GM12878 (cell line): ENCODE results near the gene TERF2IP. TPM values are rescaled to one million over a fixed set of nuclear protein-coding genes. Genes with fewer than 3 reads are reported as not detected.

Source experiments
- ATF7 ChIP-seq: fragments of 450-650 bp; IDR thresholded peaks from 2 replicates; pipeline ENCODE4 v1.6.1; 2016; ENCODE audit warnings: low read depth, mild to moderate bottlenecking
- CREB1 ChIP-seq: IDR thresholded peaks from 2 replicates; pipeline ENCODE4 v1.6.1; 2012; ENCODE audit warnings: low read depth, mild to moderate bottlenecking, inconsistent platforms
- CREM ChIP-seq: IDR thresholded peaks from 2 replicates; pipeline ENCODE4 v1.6.1; 2014; ENCODE audit warnings: antibody characterized with exemption, low read depth
- ESRRA ChIP-seq: IDR thresholded peaks from 2 replicates; pipeline ENCODE4 v1.6.1; 2012; ENCODE audit warnings: mild to moderate bottlenecking, low read length, improper control_type of control experiment
- FOS ChIP-seq: IDR thresholded peaks from 3 replicates; pipeline ENCODE4 v1.6.1; 2011; ENCODE audit warnings: borderline replicate concordance; ENCODE audit not compliant: insufficient read length; ENCODE audit errors: extremely low read depth
- JUND ChIP-seq: IDR thresholded peaks from 2 replicates; pipeline ENCODE4 v1.6.1; 2012; ENCODE audit warnings: low read depth, mild to moderate bottlenecking, low read length, improper control_type of control experiment, moderate library complexity
- NBN ChIP-seq: fragments of 450-650 bp; IDR thresholded peaks from 2 replicates; pipeline ENCODE4 v1.6.1; 2016
- NFIC ChIP-seq: IDR thresholded peaks from 2 replicates; pipeline ENCODE4 v1.6.1; 2012; ENCODE audit warnings: low read depth, mild to moderate bottlenecking, inconsistent platforms, low read length, moderate library complexity
- PAX5 ChIP-seq: IDR thresholded peaks from 2 replicates; pipeline ENCODE4 v1.6.1; 2011; ENCODE audit warnings: low read depth, low read length, borderline replicate concordance
- PML ChIP-seq: IDR thresholded peaks from 2 replicates; pipeline ENCODE4 v1.6.1; 2012; ENCODE audit warnings: low read length, inconsistent platforms
- RAD21 ChIP-seq: IDR thresholded peaks from 2 replicates; pipeline ENCODE4 v1.6.1; 2011; ENCODE audit warnings: mild to moderate bottlenecking, low read depth, low read length, moderate library complexity; ENCODE audit not compliant: insufficient read depth
- RELA ChIP-seq: fragments of 450-650 bp; IDR thresholded peaks from 2 replicates; pipeline ENCODE4 v1.8.0; 2014; ENCODE audit warnings: borderline replicate concordance; ENCODE audit not compliant: partially characterized antibody
- TAF1 ChIP-seq: IDR thresholded peaks from 2 replicates; pipeline ENCODE4 v1.6.1; 2011; ENCODE audit warnings: mild to moderate bottlenecking, low read depth, low read length, borderline replicate concordance
- ZNF24 ChIP-seq: fragments of 450-650 bp; IDR thresholded peaks from 2 replicates; pipeline ENCODE4 v1.6.1; 2017; ENCODE audit warnings: antibody characterized with exemption, mild to moderate bottlenecking
- polyA plus RNA-seq, 11 experiments: library from polyadenylated mRNA; depleted of rRNA in 4 of 11; unstranded in 6 of 11; stranded (reverse) in 5 of 11; fragments of >200 nt; fragmentation: Nextera tagmentation in 4 of 11; fragmentation: Illumina TruSeq in 1 of 11; extraction: Ambion mirVana in 4 of 11; extraction: Trizol in 1 of 11; gene quantifications; 1 replicate in 1 of 11; 2 replicates in 10 of 11; pipeline versions ENCODE4 v1.2.1 to v1.2.3, GENCODE V29; 2011 to 2016; ENCODE audit warnings: inconsistent platforms in 2 of 11, missing spikeins in 2 of 11, low read depth in 1 of 11
- total RNA-seq, 4 experiments: library from RNA; depleted of rRNA in 3 of 4; stranded (reverse); fragments of >200 nt in 3 of 4; fragmentation: Illumina TruSeq in 1 of 4; extraction: Trizol in 1 of 4; gene quantifications; 2 replicates each; pipeline versions ENCODE4 v1.2.1 to v1.2.3, GENCODE V29; 2013 to 2021
- TF ChIP-seq, protein P1 (sequence below): fragments of 150-350 bp; IDR thresholded peaks from 2 replicates; pipeline ENCODE4 v1.6.1; 2016; ENCODE audit warnings: low read depth, low read length
- TF ChIP-seq, protein P2 (sequence below): fragments of 450-650 bp; IDR thresholded peaks from 2 replicates; pipeline ENCODE4 v1.6.1; 2014; ENCODE audit warnings: mild to moderate bottlenecking
- TF ChIP-seq, protein P3 (sequence below): IDR thresholded peaks from 2 replicates; pipeline ENCODE4 v1.6.1; 2012; ENCODE audit warnings: mild to moderate bottlenecking, low read depth, low read length
- TF ChIP-seq, protein P4 (sequence below): IDR thresholded peaks from 2 replicates; pipeline ENCODE4 v1.6.1; 2012; ENCODE audit warnings: low read depth, low read length, improper control_type of control experiment
- TF ChIP-seq, protein P5 (sequence below), 3 experiments: IDR thresholded peaks in 2 of 3; conservative IDR thresholded peaks in 1 of 3; 2 replicates each; pipeline ENCODE4 v1.5.1; 2011; ENCODE audit warnings: low read depth in 3 of 3, low read length in 3 of 3, mild to moderate bottlenecking in 3 of 3, control low read depth in 2 of 3, moderate library complexity in 2 of 3, inconsistent platforms in 1 of 3, mixed read lengths in 1 of 3; ENCODE audit not compliant: control insufficient read depth in 2 of 3, insufficient read depth in 1 of 3; ENCODE audit errors: extremely low read depth in 1 of 3

The TERF2IP gene
- total and polyA plus RNA-seq, 10 of the 15 experiments (the other 5 are each of a cell fraction or from before 2014, with no cell fraction given), result 19.6 to 93.1 (median 54.4) TPM

DNA sequence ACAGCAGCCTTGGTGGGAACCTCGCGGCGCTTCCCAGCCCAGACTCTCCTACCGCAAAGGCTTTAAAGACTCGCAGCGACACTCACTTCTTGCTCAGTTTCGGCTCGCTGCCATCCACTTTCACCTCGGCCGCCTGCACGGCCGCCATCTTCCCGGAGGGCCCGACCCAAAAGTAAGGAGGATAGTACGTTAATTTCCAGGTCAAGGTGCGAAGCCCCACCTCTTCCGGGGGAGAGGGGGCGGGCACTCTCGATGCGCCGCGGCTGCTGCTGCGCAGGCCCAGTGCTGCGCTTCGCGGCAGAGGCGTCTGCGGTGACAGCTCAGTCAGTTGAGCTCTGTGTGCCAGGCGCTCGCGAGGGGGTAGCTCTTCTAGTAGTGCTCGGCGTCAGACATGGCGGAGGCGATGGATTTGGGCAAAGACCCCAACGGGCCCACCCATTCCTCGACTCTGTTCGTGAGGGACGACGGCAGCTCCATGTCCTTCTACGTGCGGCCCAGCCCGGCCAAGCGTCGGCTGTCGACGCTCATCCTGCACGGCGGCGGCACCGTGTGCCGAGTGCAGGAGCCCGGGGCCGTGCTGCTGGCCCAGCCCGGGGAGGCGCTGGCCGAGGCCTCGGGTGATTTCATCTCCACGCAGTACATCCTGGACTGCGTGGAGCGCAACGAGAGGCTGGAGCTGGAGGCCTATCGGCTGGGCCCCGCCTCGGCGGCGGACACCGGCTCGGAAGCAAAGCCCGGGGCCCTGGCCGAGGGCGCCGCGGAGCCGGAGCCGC, at the start of gene TERF2IP, which contains the start of gene KARS1 (continued):
- TF ChIP-seq, protein P1, sequence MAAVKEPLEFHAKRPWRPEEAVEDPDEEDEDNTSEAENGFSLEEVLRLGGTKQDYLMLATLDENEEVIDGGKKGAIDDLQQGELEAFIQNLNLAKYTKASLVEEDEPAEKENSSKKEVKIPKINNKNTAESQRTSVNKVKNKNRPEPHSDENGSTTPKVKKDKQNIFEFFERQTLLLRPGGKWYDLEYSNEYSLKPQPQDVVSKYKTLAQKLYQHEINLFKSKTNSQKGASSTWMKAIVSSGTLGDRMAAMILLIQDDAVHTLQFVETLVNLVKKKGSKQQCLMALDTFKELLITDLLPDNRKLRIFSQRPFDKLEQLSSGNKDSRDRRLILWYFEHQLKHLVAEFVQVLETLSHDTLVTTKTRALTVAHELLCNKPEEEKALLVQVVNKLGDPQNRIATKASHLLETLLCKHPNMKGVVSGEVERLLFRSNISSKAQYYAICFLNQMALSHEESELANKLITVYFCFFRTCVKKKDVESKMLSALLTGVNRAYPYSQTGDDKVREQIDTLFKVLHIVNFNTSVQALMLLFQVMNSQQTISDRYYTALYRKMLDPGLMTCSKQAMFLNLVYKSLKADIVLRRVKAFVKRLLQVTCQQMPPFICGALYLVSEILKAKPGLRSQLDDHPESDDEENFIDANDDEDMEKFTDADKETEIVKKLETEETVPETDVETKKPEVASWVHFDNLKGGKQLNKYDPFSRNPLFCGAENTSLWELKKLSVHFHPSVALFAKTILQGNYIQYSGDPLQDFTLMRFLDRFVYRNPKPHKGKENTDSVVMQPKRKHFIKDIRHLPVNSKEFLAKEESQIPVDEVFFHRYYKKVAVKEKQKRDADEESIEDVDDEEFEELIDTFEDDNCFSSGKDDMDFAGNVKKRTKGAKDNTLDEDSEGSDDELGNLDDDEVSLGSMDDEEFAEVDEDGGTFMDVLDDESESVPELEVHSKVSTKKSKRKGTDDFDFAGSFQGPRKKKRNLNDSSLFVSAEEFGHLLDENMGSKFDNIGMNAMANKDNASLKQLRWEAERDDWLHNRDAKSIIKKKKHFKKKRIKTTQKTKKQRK, result no peak
- TF ChIP-seq PAX5 (no peak), NFIC (no peak), RELA (no peak), ATF7 (no peak), NBN (0 out of 2 replicates have a peak, but pooled peaks have one; percentile 74), PML (peak; percentile 86; the same call in 1 of the 2 replicates), TAF1 (peak; percentile 95), ZNF24 (no peak), FOS (no peak), JUND (0 out of 2 replicates have a peak, but pooled peaks have one; percentile 4), CREM (peak; percentile 51), RAD21 (no peak), CREB1 (no peak; the same call in 1 of the 2 replicates), ESRRA (no peak)
- TF ChIP-seq, protein P2, sequence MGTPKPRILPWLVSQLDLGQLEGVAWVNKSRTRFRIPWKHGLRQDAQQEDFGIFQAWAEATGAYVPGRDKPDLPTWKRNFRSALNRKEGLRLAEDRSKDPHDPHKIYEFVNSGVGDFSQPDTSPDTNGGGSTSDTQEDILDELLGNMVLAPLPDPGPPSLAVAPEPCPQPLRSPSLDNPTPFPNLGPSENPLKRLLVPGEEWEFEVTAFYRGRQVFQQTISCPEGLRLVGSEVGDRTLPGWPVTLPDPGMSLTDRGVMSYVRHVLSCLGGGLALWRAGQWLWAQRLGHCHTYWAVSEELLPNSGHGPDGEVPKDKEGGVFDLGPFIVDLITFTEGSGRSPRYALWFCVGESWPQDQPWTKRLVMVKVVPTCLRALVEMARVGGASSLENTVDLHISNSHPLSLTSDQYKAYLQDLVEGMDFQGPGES, result no peak
- TF ChIP-seq, protein P3, sequence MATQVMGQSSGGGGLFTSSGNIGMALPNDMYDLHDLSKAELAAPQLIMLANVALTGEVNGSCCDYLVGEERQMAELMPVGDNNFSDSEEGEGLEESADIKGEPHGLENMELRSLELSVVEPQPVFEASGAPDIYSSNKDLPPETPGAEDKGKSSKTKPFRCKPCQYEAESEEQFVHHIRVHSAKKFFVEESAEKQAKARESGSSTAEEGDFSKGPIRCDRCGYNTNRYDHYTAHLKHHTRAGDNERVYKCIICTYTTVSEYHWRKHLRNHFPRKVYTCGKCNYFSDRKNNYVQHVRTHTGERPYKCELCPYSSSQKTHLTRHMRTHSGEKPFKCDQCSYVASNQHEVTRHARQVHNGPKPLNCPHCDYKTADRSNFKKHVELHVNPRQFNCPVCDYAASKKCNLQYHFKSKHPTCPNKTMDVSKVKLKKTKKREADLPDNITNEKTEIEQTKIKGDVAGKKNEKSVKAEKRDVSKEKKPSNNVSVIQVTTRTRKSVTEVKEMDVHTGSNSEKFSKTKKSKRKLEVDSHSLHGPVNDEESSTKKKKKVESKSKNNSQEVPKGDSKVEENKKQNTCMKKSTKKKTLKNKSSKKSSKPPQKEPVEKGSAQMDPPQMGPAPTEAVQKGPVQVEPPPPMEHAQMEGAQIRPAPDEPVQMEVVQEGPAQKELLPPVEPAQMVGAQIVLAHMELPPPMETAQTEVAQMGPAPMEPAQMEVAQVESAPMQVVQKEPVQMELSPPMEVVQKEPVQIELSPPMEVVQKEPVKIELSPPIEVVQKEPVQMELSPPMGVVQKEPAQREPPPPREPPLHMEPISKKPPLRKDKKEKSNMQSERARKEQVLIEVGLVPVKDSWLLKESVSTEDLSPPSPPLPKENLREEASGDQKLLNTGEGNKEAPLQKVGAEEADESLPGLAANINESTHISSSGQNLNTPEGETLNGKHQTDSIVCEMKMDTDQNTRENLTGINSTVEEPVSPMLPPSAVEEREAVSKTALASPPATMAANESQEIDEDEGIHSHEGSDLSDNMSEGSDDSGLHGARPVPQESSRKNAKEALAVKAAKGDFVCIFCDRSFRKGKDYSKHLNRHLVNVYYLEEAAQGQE, result no peak
- TF ChIP-seq, protein P4, sequence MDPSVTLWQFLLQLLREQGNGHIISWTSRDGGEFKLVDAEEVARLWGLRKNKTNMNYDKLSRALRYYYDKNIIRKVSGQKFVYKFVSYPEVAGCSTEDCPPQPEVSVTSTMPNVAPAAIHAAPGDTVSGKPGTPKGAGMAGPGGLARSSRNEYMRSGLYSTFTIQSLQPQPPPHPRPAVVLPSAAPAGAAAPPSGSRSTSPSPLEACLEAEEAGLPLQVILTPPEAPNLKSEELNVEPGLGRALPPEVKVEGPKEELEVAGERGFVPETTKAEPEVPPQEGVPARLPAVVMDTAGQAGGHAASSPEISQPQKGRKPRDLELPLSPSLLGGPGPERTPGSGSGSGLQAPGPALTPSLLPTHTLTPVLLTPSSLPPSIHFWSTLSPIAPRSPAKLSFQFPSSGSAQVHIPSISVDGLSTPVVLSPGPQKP, result no peak
- TF ChIP-seq, protein P5, sequence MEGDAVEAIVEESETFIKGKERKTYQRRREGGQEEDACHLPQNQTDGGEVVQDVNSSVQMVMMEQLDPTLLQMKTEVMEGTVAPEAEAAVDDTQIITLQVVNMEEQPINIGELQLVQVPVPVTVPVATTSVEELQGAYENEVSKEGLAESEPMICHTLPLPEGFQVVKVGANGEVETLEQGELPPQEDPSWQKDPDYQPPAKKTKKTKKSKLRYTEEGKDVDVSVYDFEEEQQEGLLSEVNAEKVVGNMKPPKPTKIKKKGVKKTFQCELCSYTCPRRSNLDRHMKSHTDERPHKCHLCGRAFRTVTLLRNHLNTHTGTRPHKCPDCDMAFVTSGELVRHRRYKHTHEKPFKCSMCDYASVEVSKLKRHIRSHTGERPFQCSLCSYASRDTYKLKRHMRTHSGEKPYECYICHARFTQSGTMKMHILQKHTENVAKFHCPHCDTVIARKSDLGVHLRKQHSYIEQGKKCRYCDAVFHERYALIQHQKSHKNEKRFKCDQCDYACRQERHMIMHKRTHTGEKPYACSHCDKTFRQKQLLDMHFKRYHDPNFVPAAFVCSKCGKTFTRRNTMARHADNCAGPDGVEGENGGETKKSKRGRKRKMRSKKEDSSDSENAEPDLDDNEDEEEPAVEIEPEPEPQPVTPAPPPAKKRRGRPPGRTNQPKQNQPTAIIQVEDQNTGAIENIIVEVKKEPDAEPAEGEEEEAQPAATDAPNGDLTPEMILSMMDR (IDR thresholded peaks at IDR 0.05 in 2 of 3, conservative IDR thresholded peaks at IDR 0.05 in 1 of 3; ENCODE audit: control insufficient read depth in 2 of 3, extremely low read depth in 1 of 3, insufficient read depth in 1 of 3, low read depth in 3 of 3, low read length in 3 of 3), result no peak
